Measurements from ENCODE around the gene C16orf54.

GRCh38 chr16:29777576-29778350, 32.0 kb upstream of the C16orf54 start, which contains the start of gene ZG16:
- TF ChIP-seq, protein P1, sequence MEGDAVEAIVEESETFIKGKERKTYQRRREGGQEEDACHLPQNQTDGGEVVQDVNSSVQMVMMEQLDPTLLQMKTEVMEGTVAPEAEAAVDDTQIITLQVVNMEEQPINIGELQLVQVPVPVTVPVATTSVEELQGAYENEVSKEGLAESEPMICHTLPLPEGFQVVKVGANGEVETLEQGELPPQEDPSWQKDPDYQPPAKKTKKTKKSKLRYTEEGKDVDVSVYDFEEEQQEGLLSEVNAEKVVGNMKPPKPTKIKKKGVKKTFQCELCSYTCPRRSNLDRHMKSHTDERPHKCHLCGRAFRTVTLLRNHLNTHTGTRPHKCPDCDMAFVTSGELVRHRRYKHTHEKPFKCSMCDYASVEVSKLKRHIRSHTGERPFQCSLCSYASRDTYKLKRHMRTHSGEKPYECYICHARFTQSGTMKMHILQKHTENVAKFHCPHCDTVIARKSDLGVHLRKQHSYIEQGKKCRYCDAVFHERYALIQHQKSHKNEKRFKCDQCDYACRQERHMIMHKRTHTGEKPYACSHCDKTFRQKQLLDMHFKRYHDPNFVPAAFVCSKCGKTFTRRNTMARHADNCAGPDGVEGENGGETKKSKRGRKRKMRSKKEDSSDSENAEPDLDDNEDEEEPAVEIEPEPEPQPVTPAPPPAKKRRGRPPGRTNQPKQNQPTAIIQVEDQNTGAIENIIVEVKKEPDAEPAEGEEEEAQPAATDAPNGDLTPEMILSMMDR (IDR thresholded peaks at IDR 0.05): no peak
- no peak for TF ChIP-seq POLR2A (IDR thresholded peaks at IDR 0.05)
